ENCODE data around the gene CALD1.
A peak's percentile ranks its signal among the peaks of the same experiment; 100 is the strongest.

Gene CALD1

GRCh38 chr7:134798155-134798554 is 18.7 kb downstream of the CALD1 start:
- no peaks in the 10 kb centered on the region for H3K27me3 ChIP-seq (ENCODE audit: control insufficient read depth, low read length)
- TF ChIP-seq CTCF (IDR thresholded peaks at IDR 0.05; ENCODE audit: low read depth, low read length, poor library complexity, severe bottlenecking) (no peak), EZH2phosphoT487 (IDR thresholded peaks at IDR 0.05; ENCODE audit: borderline replicate concordance, low read length) (no peak)
- H3K9me3 ChIP-seq (ENCODE audit: control insufficient read depth, insufficient read depth, low read length), result 0 out of 2 replicates have a peak, but pooled peaks cover 3% of the 10 kb centered on the region
- no peaks in the 10 kb centered on the region for H3F3A ChIP-seq (ENCODE audit: control insufficient read depth, insufficient read depth)
- no peaks in the 10 kb centered on the region for H3K36me3 ChIP-seq (ENCODE audit: control insufficient read depth, low read length)
- H3K79me2 ChIP-seq (ENCODE audit: control insufficient read depth, low read length), result no peaks in the 10 kb centered on the region
- no peak overlapping the region for H3K4me2 ChIP-seq (ENCODE audit: low read length)
- H3K27ac ChIP-seq (ENCODE audit: low read depth, low read length), result no peak overlapping the region
- H3K4me3 ChIP-seq (ENCODE audit: low read length), result no peak overlapping the region
- no peaks in the 10 kb centered on the region for H3K9me2 ChIP-seq (replicated peaks; ENCODE audit: control insufficient read depth, low read length)
- no peaks in the 10 kb centered on the region for H4K20me1 ChIP-seq (ENCODE audit: control insufficient read depth, insufficient read depth, low read depth, low read length)
- peaks cover 22% of the 10 kb centered on the region for H3K4me1 ChIP-seq (ENCODE audit: control insufficient read depth, low read length)

GRCh38 chr7:134799377-134799776 is 19.9 kb downstream of the CALD1 start:
- TF ChIP-seq CTCF (IDR thresholded peaks at IDR 0.05; ENCODE audit: low read depth, low read length, poor library complexity, severe bottlenecking) (no peak), EZH2phosphoT487 (IDR thresholded peaks at IDR 0.05; ENCODE audit: borderline replicate concordance, low read length) (no peak)
- Histone ChIP-seq H3K9me3 (ENCODE audit: control insufficient read depth, insufficient read depth, low read length) (no peaks in the 10 kb centered on the region), H3K4me2 (ENCODE audit: low read length) (peak overlapping the region; percentile 36), H4K20me1 (ENCODE audit: control insufficient read depth, insufficient read depth, low read depth, low read length) (no peaks in the 10 kb centered on the region), H3K27me3 (ENCODE audit: control insufficient read depth, low read length) (no peaks in the 10 kb centered on the region), H3K27ac (ENCODE audit: low read depth, low read length) (no peak overlapping the region), H3K4me1 (ENCODE audit: control insufficient read depth, low read length) (peaks cover 22% of the 10 kb centered on the region), H3K9me2 (replicated peaks; ENCODE audit: control insufficient read depth, low read length) (no peaks in the 10 kb centered on the region), H3K79me2 (ENCODE audit: control insufficient read depth, low read length) (no peaks in the 10 kb centered on the region), H3F3A (ENCODE audit: control insufficient read depth, insufficient read depth) (no peaks in the 10 kb centered on the region), H3K4me3 (ENCODE audit: low read length) (peak overlapping the region; percentile 16), H3K36me3 (ENCODE audit: control insufficient read depth, low read length) (no peaks in the 10 kb centered on the region)

GRCh38 chr7:134802762-134803161 is 23.3 kb downstream of the CALD1 start:
- Histone ChIP-seq H3K27me3 (ENCODE audit: control insufficient read depth, low read length) (no peaks in the 10 kb centered on the region), H3F3A (ENCODE audit: control insufficient read depth, insufficient read depth) (no peaks in the 10 kb centered on the region), H3K79me2 (ENCODE audit: control insufficient read depth, low read length) (no peaks in the 10 kb centered on the region), H3K27ac (ENCODE audit: low read depth, low read length) (no peak overlapping the region), H3K9me3 (ENCODE audit: control insufficient read depth, insufficient read depth, low read length) (no peaks in the 10 kb centered on the region; the same call in 1 of the 2 replicates), H4K20me1 (ENCODE audit: control insufficient read depth, insufficient read depth, low read depth, low read length) (no peaks in the 10 kb centered on the region), H3K36me3 (ENCODE audit: control insufficient read depth, low read length) (no peaks in the 10 kb centered on the region), H3K4me1 (ENCODE audit: control insufficient read depth, low read length) (peaks cover 22% of the 10 kb centered on the region), H3K9me2 (replicated peaks; ENCODE audit: control insufficient read depth, low read length) (no peaks in the 10 kb centered on the region), H3K4me3 (ENCODE audit: low read length) (no peak overlapping the region), H3K4me2 (ENCODE audit: low read length) (no peak overlapping the region)
- TF ChIP-seq CTCF (IDR thresholded peaks at IDR 0.05; ENCODE audit: low read depth, low read length, poor library complexity, severe bottlenecking) (no peak), EZH2phosphoT487 (IDR thresholded peaks at IDR 0.05; ENCODE audit: borderline replicate concordance, low read length) (no peak)
